Right lobe of liver (tissue), 4 donors: ENCODE measurements around the gene GBE1.

ENCODE experiments used
- CTCF ChIP-seq, 4 donors: fragments of 200-600 bp in 3 of 4; fragments of 450-650 bp in 1 of 4; IDR thresholded peaks; one replicate each; pipeline versions ENCODE4 v1.5.1 to v1.8.0; 2016 to 2022; ENCODE audit warnings: antibody characterized with exemption in 4 of 4, mild to moderate bottlenecking in 2 of 4
- POLR2A ChIP-seq: fragments of 450-650 bp; IDR thresholded peaks from one replicate; pipeline ENCODE4 v1.6.1; 2017; ENCODE audit warnings: antibody characterized with exemption, mild to moderate bottlenecking
- donor health status: DM: no; HTN: no; CAD: no.
- donor health status: DM: no; HTN: no; CAD: no.
- donor health status: DM: no; HTN: yes; CAD: no.

- TF ChIP-seq POLR2A (no peak), CTCF (IDR thresholded peaks at IDR 0.05) (no peak)
Measured at GRCh38 chr3:81601707-81602305, 159.6 kb downstream of the GBE1 start.
